H9 (cell line): Measurements from ENCODE around the gene SSTR3. TPM values are rescaled to one million over a fixed set of nuclear protein-coding genes. Genes with fewer than 3 reads are reported as not detected.

ENCODE experiments used
- DNase-seq: peaks from one replicate; pipeline ENCODE4 v3.0.0-alpha.2; 2017
- H2AFZ ChIP-seq: one replicate; pipeline ENCODE4 v1.6.1; 2013; ENCODE audit warnings: mild to moderate bottlenecking, low read length, control low read depth, moderate library complexity
- H2AK5ac ChIP-seq: 2 replicates; pipeline ENCODE4 v1.6.1; 2013; ENCODE audit warnings: low read length, control low read depth, mixed read lengths; ENCODE audit not compliant: insufficient read length
- H2BK120ac ChIP-seq: one replicate; pipeline ENCODE4 v1.6.1; 2013; ENCODE audit warnings: low read depth, mild to moderate bottlenecking, low read length, control low read depth, inconsistent platforms; ENCODE audit not compliant: poor library complexity, severe bottlenecking
- H2BK12ac ChIP-seq: 2 replicates; pipeline ENCODE4 v1.6.1; 2013; ENCODE audit warnings: low read length, control low read depth, mixed read lengths, low read depth; ENCODE audit not compliant: insufficient read length
- H2BK15ac ChIP-seq: 2 replicates; pipeline ENCODE4 v1.6.1; 2013; ENCODE audit warnings: low read depth, low read length, control low read depth
- H2BK20ac ChIP-seq: one replicate; pipeline ENCODE4 v1.6.1; 2013; ENCODE audit warnings: low read depth, mild to moderate bottlenecking, low read length, control low read depth, inconsistent platforms; ENCODE audit not compliant: poor library complexity, severe bottlenecking
- H2BK5ac ChIP-seq: 2 replicates; pipeline ENCODE4 v1.6.1; 2013; ENCODE audit warnings: low read length, control low read depth, mixed read lengths; ENCODE audit not compliant: insufficient read length
- H3K14ac ChIP-seq: 2 replicates; pipeline ENCODE4 v1.6.1; 2013; ENCODE audit warnings: low read length, control low read depth; ENCODE audit not compliant: insufficient read depth
- H3K18ac ChIP-seq: 2 replicates; pipeline ENCODE4 v1.6.1; 2013; ENCODE audit warnings: low read depth, mild to moderate bottlenecking, mixed read lengths, low read length, control low read depth; ENCODE audit not compliant: insufficient read length
- H3K23ac ChIP-seq: 2 replicates; pipeline ENCODE4 v1.6.1; 2013; ENCODE audit warnings: low read length, control low read depth, mixed read lengths, low read depth; ENCODE audit not compliant: insufficient read length
- H3K23me2 ChIP-seq: 2 replicates; pipeline ENCODE4 v1.6.1; 2013; ENCODE audit warnings: low read depth, mild to moderate bottlenecking, mixed read lengths, low read length, control low read depth; ENCODE audit not compliant: insufficient read length, poor library complexity, severe bottlenecking
- H3K27ac ChIP-seq: 2 replicates; pipeline ENCODE4 v1.5.1; 2013; ENCODE audit warnings: low read length, control low read depth, mixed read lengths, low read depth; ENCODE audit not compliant: insufficient read length
- H3K27me3 ChIP-seq: 2 replicates; pipeline ENCODE4 v1.6.1; 2013; ENCODE audit warnings: low read length, control low read depth, inconsistent platforms; ENCODE audit not compliant: insufficient read depth
- H3K4ac ChIP-seq: 2 replicates; pipeline ENCODE4 v1.6.1; 2013; ENCODE audit warnings: low read depth, mild to moderate bottlenecking, control low read depth, inconsistent platforms, low read length, moderate library complexity
- H3K4me1 ChIP-seq: 2 replicates; pipeline ENCODE4 v1.6.1; 2013; ENCODE audit warnings: low read length, control low read depth, inconsistent platforms; ENCODE audit not compliant: insufficient read depth
- H3K4me2 ChIP-seq: 2 replicates; pipeline ENCODE4 v1.6.1; 2013; ENCODE audit warnings: low read length, control low read depth, mixed read lengths; ENCODE audit not compliant: insufficient read length, insufficient read depth
- H3K56ac ChIP-seq: 2 replicates; pipeline ENCODE4 v1.6.1; 2013; ENCODE audit warnings: low read depth, mild to moderate bottlenecking, mixed read lengths, low read length, control low read depth; ENCODE audit not compliant: insufficient read length
- H3K79me1 ChIP-seq: 2 replicates; pipeline ENCODE4 v1.6.1; 2013; ENCODE audit warnings: low read depth, mild to moderate bottlenecking, moderate library complexity, low read length, control low read depth, inconsistent platforms; ENCODE audit not compliant: insufficient read depth, poor library complexity, severe bottlenecking
- H3K79me2 ChIP-seq: 2 replicates; pipeline ENCODE4 v1.6.1; 2013; ENCODE audit warnings: low read length, control low read depth, inconsistent platforms; ENCODE audit not compliant: insufficient read depth
- H3K9ac ChIP-seq: 2 replicates; pipeline ENCODE4 v1.6.1; 2013; ENCODE audit warnings: low read length, control low read depth, mixed read lengths; ENCODE audit not compliant: insufficient read length; ENCODE audit errors: extremely low read depth
- H3K9me3 ChIP-seq: one replicate; pipeline ENCODE4 v1.6.1; 2013; ENCODE audit warnings: low read depth, low read length, inconsistent platforms; ENCODE audit not compliant: control insufficient read depth
- H3T11ph ChIP-seq: one replicate; pipeline ENCODE4 v1.6.1; 2013; ENCODE audit warnings: mild to moderate bottlenecking, low read length, control low read depth, inconsistent platforms
- H4K20me1 ChIP-seq: one replicate; pipeline ENCODE4 v1.6.1; 2013; ENCODE audit not compliant: control insufficient read depth, insufficient read length, insufficient read depth
- H4K5ac ChIP-seq: 2 replicates; pipeline ENCODE4 v1.6.1; 2013; ENCODE audit warnings: low read depth, mild to moderate bottlenecking, mixed read lengths, low read length, control low read depth; ENCODE audit not compliant: insufficient read length
- H4K8ac ChIP-seq: replicated peaks from 2 replicates; pipeline ENCODE4 v1.6.1; 2013; ENCODE audit warnings: low read length, control low read depth, mixed read lengths, low read depth; ENCODE audit not compliant: insufficient read length
- H4K91ac ChIP-seq: 2 replicates; pipeline ENCODE4 v1.6.1; 2013; ENCODE audit warnings: low read depth, mild to moderate bottlenecking, moderate library complexity, mixed read lengths, low read length, control low read depth; ENCODE audit not compliant: insufficient read length
- H3K27ac Mint-ChIP-seq, 3 experiments: 2 replicates in 2 of 3; 3 replicates in 1 of 3; pipeline ENCODE4 v1.8.0; 2020 to 2021; ENCODE audit warnings: mixed read lengths in 3 of 3, mild to moderate bottlenecking in 1 of 3, moderate library complexity in 1 of 3
- H3K27me3 Mint-ChIP-seq: 2 replicates; pipeline ENCODE4 v1.8.0; 2021; ENCODE audit warnings: low read depth, mild to moderate bottlenecking, moderate library complexity, mixed read lengths
- H3K36me3 Mint-ChIP-seq, 3 experiments: 2 replicates in 2 of 3; 3 replicates in 1 of 3; pipeline ENCODE4 v1.8.0; 2020 to 2021; ENCODE audit warnings: low read depth in 3 of 3, mixed read lengths in 3 of 3; ENCODE audit not compliant: insufficient read depth in 1 of 3
- H3K4me1 Mint-ChIP-seq, 2 experiments: 2 replicates each; pipeline ENCODE4 v1.8.0; 2020; ENCODE audit warnings: mixed read lengths in 2 of 2
- H3K4me3 Mint-ChIP-seq, 2 experiments: 2 replicates in 1 of 2; 3 replicates in 1 of 2; pipeline ENCODE4 v1.8.0; 2020 to 2021; ENCODE audit warnings: mild to moderate bottlenecking in 2 of 2, mixed read lengths in 2 of 2, moderate library complexity in 1 of 2
- H3K9me3 Mint-ChIP-seq, 2 experiments: 2 replicates in 1 of 2; 3 replicates in 1 of 2; pipeline ENCODE4 v1.8.0; 2020; ENCODE audit warnings: mild to moderate bottlenecking in 2 of 2, mixed read lengths in 2 of 2, moderate library complexity in 1 of 2
- WGBS: extraction: QIAGEN DNeasy Blood & Tissue Kit; methylation state at CpG from one replicate; pipeline ENCODE4 v1.1.7; 2013; ENCODE audit warnings: missing lambda C conversion rate, low lambda C conversion rate, mixed read lengths; ENCODE audit not compliant: insufficient read length; ENCODE audit errors: extremely low coverage; 5-methylcytosine and 5-hydroxymethylcytosine counted together
- total RNA-seq: library from RNA; stranded (reverse); gene quantifications from 2 replicates; pipeline ENCODE4 v1.2.1, GENCODE V29; 2021
- TF ChIP-seq, protein P1 (sequence below): fragments of 200-600 bp; sonication (generic); conservative IDR thresholded peaks from 3 replicates; pipeline ENCODE4 v1.8.0; 2021; ENCODE audit warnings: antibody characterized with exemption, mild to moderate bottlenecking

SSTR3 gene
- total RNA-seq, 1 experiment from 2014 or later, result 0.68 TPM

DNA sequence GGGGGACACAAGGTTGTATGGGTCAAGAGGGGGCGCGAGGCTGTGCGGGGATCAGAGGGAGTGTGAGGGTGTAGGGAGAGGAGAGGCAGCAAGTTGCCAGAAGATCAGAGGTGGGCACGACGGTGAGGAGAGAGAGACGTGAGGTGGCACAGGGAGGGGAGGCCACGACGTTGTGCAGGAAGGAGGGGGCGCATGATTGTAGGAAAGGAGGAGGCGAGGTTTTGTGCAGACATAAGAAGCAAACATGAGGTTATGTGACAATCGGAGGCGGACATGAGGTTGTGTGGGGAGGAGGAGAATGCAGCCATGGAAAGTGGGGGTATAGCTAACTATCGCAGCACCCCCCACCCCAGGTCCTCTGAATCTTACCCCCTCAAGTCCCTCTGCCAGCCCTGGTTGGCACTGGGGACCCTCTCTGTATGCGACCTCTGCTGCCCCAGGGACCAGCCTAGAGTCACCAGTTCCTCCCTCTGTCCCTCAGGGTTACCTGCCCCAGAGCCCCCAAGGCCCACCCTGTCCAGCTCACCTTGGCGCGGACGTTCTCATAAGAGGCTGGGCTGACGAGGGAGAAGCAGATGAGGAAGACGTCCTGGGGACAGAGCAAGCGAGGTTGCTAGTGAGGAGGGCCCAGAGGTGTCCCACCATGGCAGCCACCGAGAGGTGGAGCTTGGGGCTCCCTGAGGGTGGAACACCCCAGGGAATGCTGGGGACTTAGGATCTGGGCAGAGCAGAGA lies 19.3 kb upstream of the SSTR3 start:
- H3K18ac ChIP-seq, result peak overlapping the region; percentile 52
- H2BK20ac ChIP-seq, result no peak overlapping the region
- H3T11ph ChIP-seq, result no peak overlapping the region
- no peaks in the 10 kb centered on the region for H3K27me3 ChIP-seq
- H3K4me1 Mint-ChIP-seq, result peaks cover 7 to 14% of the 10 kb centered on the region in 2 experiments
- peaks cover 8% of the 10 kb centered on the region for H3K27me3 Mint-ChIP-seq
- H2BK12ac ChIP-seq, result no peak overlapping the region
- H4K5ac ChIP-seq, result no peak overlapping the region
- no peak overlapping the region for H4K8ac ChIP-seq
- H4K20me1 ChIP-seq, result no peaks in the 10 kb centered on the region
- H2BK15ac ChIP-seq, result no peak overlapping the region
- no peak overlapping the region for H2AFZ ChIP-seq
- no peak overlapping the region; the same call in 1 of the 2 replicates for H3K14ac ChIP-seq
- no peaks in the 10 kb centered on the region for H3K79me2 ChIP-seq
- H2BK120ac ChIP-seq, result no peak overlapping the region
- no peak overlapping the region for H2BK5ac ChIP-seq
- H3K27ac Mint-ChIP-seq, result peak overlapping the region in 1 of 3 experiments; percentile 44; a peak in 2 of 7 replicates
- H3K9me3 ChIP-seq, result no peaks in the 10 kb centered on the region
- H3K4me3 Mint-ChIP-seq, result no peak overlapping the region
- H3K27ac ChIP-seq, result no peak overlapping the region
- H3K36me3 Mint-ChIP-seq, result no peaks in the 10 kb centered on the region
- TF ChIP-seq, protein P1, sequence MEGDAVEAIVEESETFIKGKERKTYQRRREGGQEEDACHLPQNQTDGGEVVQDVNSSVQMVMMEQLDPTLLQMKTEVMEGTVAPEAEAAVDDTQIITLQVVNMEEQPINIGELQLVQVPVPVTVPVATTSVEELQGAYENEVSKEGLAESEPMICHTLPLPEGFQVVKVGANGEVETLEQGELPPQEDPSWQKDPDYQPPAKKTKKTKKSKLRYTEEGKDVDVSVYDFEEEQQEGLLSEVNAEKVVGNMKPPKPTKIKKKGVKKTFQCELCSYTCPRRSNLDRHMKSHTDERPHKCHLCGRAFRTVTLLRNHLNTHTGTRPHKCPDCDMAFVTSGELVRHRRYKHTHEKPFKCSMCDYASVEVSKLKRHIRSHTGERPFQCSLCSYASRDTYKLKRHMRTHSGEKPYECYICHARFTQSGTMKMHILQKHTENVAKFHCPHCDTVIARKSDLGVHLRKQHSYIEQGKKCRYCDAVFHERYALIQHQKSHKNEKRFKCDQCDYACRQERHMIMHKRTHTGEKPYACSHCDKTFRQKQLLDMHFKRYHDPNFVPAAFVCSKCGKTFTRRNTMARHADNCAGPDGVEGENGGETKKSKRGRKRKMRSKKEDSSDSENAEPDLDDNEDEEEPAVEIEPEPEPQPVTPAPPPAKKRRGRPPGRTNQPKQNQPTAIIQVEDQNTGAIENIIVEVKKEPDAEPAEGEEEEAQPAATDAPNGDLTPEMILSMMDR, result no peak
- no peaks in the 10 kb centered on the region for H3K23me2 ChIP-seq
- no peak overlapping the region for H3K23ac ChIP-seq
- no peaks in the 10 kb centered on the region for H3K4me1 ChIP-seq
- no peaks in the 10 kb centered on the region; a peak in 1 of 5 replicates for H3K9me3 Mint-ChIP-seq
- no peak for DNase-seq
- no peak overlapping the region for H3K56ac ChIP-seq
- H2AK5ac ChIP-seq, result no peak overlapping the region
- H3K9ac ChIP-seq, result no peak overlapping the region
- H3K4me2 ChIP-seq, result no peak overlapping the region
- no peak overlapping the region for H4K91ac ChIP-seq
- WGBS, result no CpG with 5 or more reads among the region's 21 CpGs
- H3K79me1 ChIP-seq, result no peaks in the 10 kb centered on the region
- H3K4ac ChIP-seq, result no peak overlapping the region
